ENCODE data around the gene WNT7B.

The WNT7B gene

GRCh38 chr22:45922661-45923060, 54.3 kb downstream of the WNT7B start:
- DNase-seq, result no peak

- no peak for DNase-seq
Observed at GRCh38 chr22:45922256-45922655, 54.7 kb downstream of the WNT7B start.

GRCh38 chr22:45919504-45920286, 57.3 kb downstream of the WNT7B start:
- DNase-seq, result no peak

GRCh38 chr22:45918459-45919370, 58.2 kb downstream of the WNT7B start:
- DNase-seq, result no peak

- DNase-seq, result no peak
Observed at GRCh38 chr22:45917700-45918458, 59.1 kb downstream of the WNT7B start.

- DNase-seq, result no peak
Observed at GRCh38 chr22:45917146-45917545, 59.8 kb downstream of the WNT7B start.

GRCh38 chr22:45916515-45916914, 60.4 kb downstream of the WNT7B start:
- no peak for DNase-seq

GRCh38 chr22:45915841-45916240, 61.1 kb downstream of the WNT7B start:
- DNase-seq, result no peak

- DNase-seq, result no peak
Observed at GRCh38 chr22:45915151-45915550, 61.8 kb downstream of the WNT7B start.

GRCh38 chr22:45914309-45914708, 62.7 kb downstream of the WNT7B start:
- DNase-seq, result no peak

GRCh38 chr22:45912910-45913309, 64.1 kb downstream of the WNT7B start:
- DNase-seq, result no peak

- no peak for DNase-seq
Observed at GRCh38 chr22:45911601-45912271, 65.2 kb downstream of the WNT7B start.

- no peak for DNase-seq
Observed at GRCh38 chr22:45910928-45911467, 66.0 kb downstream of the WNT7B start.

GRCh38 chr22:45908961-45909360, 68.0 kb downstream of the WNT7B start:
- no peak for DNase-seq

GRCh38 chr22:45907996-45908395, 69.0 kb downstream of the WNT7B start:
- DNase-seq, result no peak

GRCh38 chr22:45907378-45907777, 69.6 kb downstream of the WNT7B start:
- DNase-seq, result no peak

GRCh38 chr22:45906946-45907345, 70.0 kb downstream of the WNT7B start:
- DNase-seq, result no peak

- no peak for DNase-seq
Observed at GRCh38 chr22:45905924-45906865, 70.8 kb downstream of the WNT7B start.

GRCh38 chr22:45905326-45905923, 71.5 kb downstream of the WNT7B start:
- no peak for DNase-seq

GRCh38 chr22:45904236-45904635, 72.7 kb downstream of the WNT7B start:
- DNase-seq, result no peak

Measured in stimulated activated CD4-positive, alpha-beta T cell treated with anti-CD3 and anti-CD28 coated beads, Interleukin-12 subunit alpha, Interleukin-12 subunit beta, amount 100 ng/mL, for 4 hours (primary cell).